HEK293 (cell line): ENCODE measurements around the gene TCHHL1.

Experiments used
- ELK4 ChIP-seq: IDR thresholded peaks from 2 replicates; pipeline ENCODE4 v1.6.1; 2011; ENCODE audit warnings: mild to moderate bottlenecking, low read depth, low read length, borderline replicate concordance
- GFI1B ChIP-seq: fragments of 450-650 bp; formaldehyde crosslinking; IDR thresholded peaks from 2 replicates; pipeline ENCODE4 v1.5.1; 2016; ENCODE audit warnings: missing biosample characterization, missing genetic modification characterization
- IKZF3 ChIP-seq: fragments of 450-650 bp; IDR thresholded peaks from 2 replicates; pipeline ENCODE4 v1.5.0; 2018; ENCODE audit warnings: missing biosample characterization, mild to moderate bottlenecking, missing genetic modification characterization, moderate library complexity
- KLF7 ChIP-seq: fragments of 450-650 bp; formaldehyde crosslinking; IDR thresholded peaks from 2 replicates; pipeline ENCODE4 v1.5.1; 2016; ENCODE audit warnings: missing biosample characterization, missing genetic modification characterization, borderline replicate concordance
- PATZ1 ChIP-seq: fragments of 450-650 bp; formaldehyde crosslinking; IDR thresholded peaks from 2 replicates; pipeline ENCODE4 v1.5.1; 2016; ENCODE audit warnings: missing biosample characterization, missing genetic modification characterization
- REPIN1 ChIP-seq: fragments of 450-650 bp; formaldehyde crosslinking; IDR thresholded peaks from 2 replicates; pipeline ENCODE4 v1.5.1; 2017; ENCODE audit warnings: missing biosample characterization, missing genetic modification characterization, low read depth
- SP2 ChIP-seq: fragments of 450-650 bp; formaldehyde crosslinking; IDR thresholded peaks from 2 replicates; pipeline ENCODE4 v1.5.1; 2016; ENCODE audit warnings: missing biosample characterization, missing genetic modification characterization
- SP3 ChIP-seq: fragments of 450-650 bp; formaldehyde crosslinking; IDR thresholded peaks from 2 replicates; pipeline ENCODE4 v1.5.1; 2016; ENCODE audit warnings: missing biosample characterization, missing genetic modification characterization
- WT1 ChIP-seq: fragments of 450-650 bp; formaldehyde crosslinking; IDR thresholded peaks from 2 replicates; pipeline ENCODE4 v1.5.1; 2016; ENCODE audit warnings: missing biosample characterization, missing genetic modification characterization
- ZBTB10 ChIP-seq: fragments of 450-650 bp; formaldehyde crosslinking; IDR thresholded peaks from 2 replicates; pipeline ENCODE4 v1.5.1; 2016; ENCODE audit warnings: missing biosample characterization, missing genetic modification characterization
- ZBTB17 ChIP-seq: fragments of 450-650 bp; formaldehyde crosslinking; IDR thresholded peaks from 2 replicates; pipeline ENCODE4 v1.5.1; 2016; ENCODE audit warnings: missing biosample characterization, missing genetic modification characterization
- ZBTB48 ChIP-seq: fragments of 450-650 bp; formaldehyde crosslinking; IDR thresholded peaks from 2 replicates; pipeline ENCODE4 v1.5.1; 2016; ENCODE audit warnings: missing biosample characterization, missing genetic modification characterization
- ZEB2 ChIP-seq: fragments of 450-650 bp; formaldehyde crosslinking; IDR thresholded peaks from 2 replicates; pipeline ENCODE4 v1.5.1; 2016; ENCODE audit warnings: missing biosample characterization, missing genetic modification characterization
- ZFHX2 ChIP-seq: fragments of 450-650 bp; formaldehyde crosslinking; conservative IDR thresholded peaks from 2 replicates; pipeline ENCODE4 v1.5.1; 2016; ENCODE audit warnings: missing biosample characterization, missing genetic modification characterization
- ZFP37 ChIP-seq: fragments of 450-650 bp; formaldehyde crosslinking; IDR thresholded peaks from 2 replicates; pipeline ENCODE4 v1.5.1; 2016; ENCODE audit warnings: missing biosample characterization, missing genetic modification characterization
- ZNF169 ChIP-seq: fragments of 450-650 bp; formaldehyde crosslinking; IDR thresholded peaks from 2 replicates; pipeline ENCODE4 v1.5.1; 2016; ENCODE audit warnings: missing biosample characterization, missing genetic modification characterization
- ZNF175 ChIP-seq: fragments of 450-650 bp; formaldehyde crosslinking; IDR thresholded peaks from 2 replicates; pipeline ENCODE4 v1.5.1; 2016; ENCODE audit warnings: missing biosample characterization, missing genetic modification characterization
- ZNF335 ChIP-seq: fragments of 450-650 bp; formaldehyde crosslinking; conservative IDR thresholded peaks from 2 replicates; pipeline ENCODE4 v1.5.1; 2016; ENCODE audit warnings: missing biosample characterization, missing genetic modification characterization
- ZNF549 ChIP-seq: fragments of 450-650 bp; IDR thresholded peaks from 2 replicates; pipeline ENCODE4 v1.5.1; 2018; ENCODE audit warnings: missing biosample characterization, missing genetic modification characterization, mild to moderate bottlenecking, inconsistent platforms, moderate library complexity
- ZNF600 ChIP-seq: fragments of 450-650 bp; formaldehyde crosslinking; IDR thresholded peaks from 2 replicates; pipeline ENCODE4 v1.5.1; 2016; ENCODE audit warnings: missing biosample characterization, missing genetic modification characterization
- ZNF610 ChIP-seq: fragments of 450-650 bp; formaldehyde crosslinking; IDR thresholded peaks from 2 replicates; pipeline ENCODE4 v1.5.1; 2016; ENCODE audit warnings: missing biosample characterization, missing genetic modification characterization, borderline replicate concordance
- ZNF621 ChIP-seq: fragments of 450-650 bp; formaldehyde crosslinking; IDR thresholded peaks from 2 replicates; pipeline ENCODE4 v1.5.1; 2017; ENCODE audit warnings: missing biosample characterization, missing genetic modification characterization
- ZNF777 ChIP-seq: fragments of 450-650 bp; formaldehyde crosslinking; IDR thresholded peaks from 2 replicates; pipeline ENCODE4 v1.5.1; 2017; ENCODE audit warnings: missing biosample characterization, missing genetic modification characterization, borderline replicate concordance
- ZSCAN30 ChIP-seq: fragments of 450-650 bp; IDR thresholded peaks from 2 replicates; pipeline ENCODE4 v1.5.1; 2018; ENCODE audit warnings: missing biosample characterization, mild to moderate bottlenecking, missing genetic modification characterization, moderate library complexity
- ZXDB ChIP-seq: fragments of 450-650 bp; formaldehyde crosslinking; IDR thresholded peaks from 2 replicates; pipeline ENCODE4 v1.5.1; 2016; ENCODE audit warnings: missing biosample characterization, missing genetic modification characterization
- TF ChIP-seq, protein P1 (sequence below): fragments of 450-650 bp; formaldehyde crosslinking; IDR thresholded peaks from 2 replicates; pipeline ENCODE4 v1.5.1; 2016; ENCODE audit warnings: missing biosample characterization, missing genetic modification characterization
- TF ChIP-seq, protein P2 (sequence below): fragments of 450-650 bp; formaldehyde crosslinking; IDR thresholded peaks from 2 replicates; pipeline ENCODE4 v1.5.1; 2016; ENCODE audit warnings: missing biosample characterization, missing genetic modification characterization

The TCHHL1 gene

GRCh38 chr1:152036267-152037216, 52.3 kb downstream of the TCHHL1 start, which contains the start of gene S100A11 (continued):
- TF ChIP-seq ZBTB10 (tag by site-specific recombination) (0 out of 2 replicates have a peak, but pooled peaks have one; percentile 30), IKZF3 (peak; percentile 42; the same call in 1 of the 2 replicates), ZNF335 (tag by site-specific recombination) (peak; percentile 51), ZFHX2 (tag by site-specific recombination) (peak; percentile 76), ZFP37 (peak; percentile 52; the same call in 1 of the 2 replicates), ZXDB (tag by site-specific recombination) (0 out of 2 replicates have a peak, but pooled peaks have one; percentile 6), ELK4 (no peak), ZSCAN30 (tag by site-specific recombination) (peak; percentile 49; the same call in 1 of the 2 replicates), ZBTB17 (peak; percentile 50), ZNF621 (tag by site-specific recombination) (no peak), ZNF600 (tag by site-specific recombination) (peak; percentile 76; the same call in 1 of the 2 replicates), ZBTB48 (tag by site-specific recombination) (peak; percentile 33; the same call in 1 of the 2 replicates), GFI1B (tag by site-specific recombination) (peak; percentile 82), SP3 (tag by site-specific recombination) (peak; percentile 78), ZNF169 (tag by site-specific recombination) (no peak), SP2 (peak; percentile 76), ZNF175 (no peak), PATZ1 (tag by site-specific recombination) (peak; percentile 7; the same call in 1 of the 2 replicates), ZEB2 (0 out of 2 replicates have a peak, but pooled peaks have one; percentile 45), KLF7 (tag by site-specific recombination) (0 out of 2 replicates have a peak, but pooled peaks have one; percentile 46), REPIN1 (tag by site-specific recombination) (no peak), ZNF610 (0 out of 2 replicates have a peak, but pooled peaks have one; percentile 38), WT1 (tag by site-specific recombination) (peak; percentile 92), ZNF777 (tag by site-specific recombination) (no peak), ZNF549 (tag by site-specific recombination) (no peak)
- TF ChIP-seq, protein P1, sequence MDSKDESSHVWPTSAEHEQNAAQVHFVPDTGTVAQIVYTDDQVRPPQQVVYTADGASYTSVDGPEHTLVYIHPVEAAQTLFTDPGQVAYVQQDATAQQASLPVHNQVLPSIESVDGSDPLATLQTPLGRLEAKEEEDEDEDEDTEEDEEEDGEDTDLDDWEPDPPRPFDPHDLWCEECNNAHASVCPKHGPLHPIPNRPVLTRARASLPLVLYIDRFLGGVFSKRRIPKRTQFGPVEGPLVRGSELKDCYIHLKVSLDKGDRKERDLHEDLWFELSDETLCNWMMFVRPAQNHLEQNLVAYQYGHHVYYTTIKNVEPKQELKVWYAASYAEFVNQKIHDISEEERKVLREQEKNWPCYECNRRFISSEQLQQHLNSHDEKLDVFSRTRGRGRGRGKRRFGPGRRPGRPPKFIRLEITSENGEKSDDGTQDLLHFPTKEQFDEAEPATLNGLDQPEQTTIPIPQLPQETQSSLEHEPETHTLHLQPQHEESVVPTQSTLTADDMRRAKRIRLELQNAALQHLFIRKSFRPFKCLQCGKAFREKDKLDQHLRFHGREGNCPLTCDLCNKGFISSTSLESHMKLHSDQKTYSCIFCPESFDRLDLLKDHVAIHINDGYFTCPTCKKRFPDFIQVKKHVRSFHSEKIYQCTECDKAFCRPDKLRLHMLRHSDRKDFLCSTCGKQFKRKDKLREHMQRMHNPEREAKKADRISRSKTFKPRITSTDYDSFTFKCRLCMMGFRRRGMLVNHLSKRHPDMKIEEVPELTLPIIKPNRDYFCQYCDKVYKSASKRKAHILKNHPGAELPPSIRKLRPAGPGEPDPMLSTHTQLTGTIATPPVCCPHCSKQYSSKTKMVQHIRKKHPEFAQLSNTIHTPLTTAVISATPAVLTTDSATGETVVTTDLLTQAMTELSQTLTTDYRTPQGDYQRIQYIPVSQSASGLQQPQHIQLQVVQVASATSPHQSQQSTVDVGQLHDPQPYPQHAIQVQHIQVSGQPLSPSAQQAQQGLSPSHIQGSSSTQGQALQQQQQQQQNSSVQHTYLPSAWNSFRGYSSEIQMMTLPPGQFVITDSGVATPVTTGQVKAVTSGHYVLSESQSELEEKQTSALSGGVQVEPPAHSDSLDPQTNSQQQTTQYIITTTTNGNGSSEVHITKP, result peak; percentile 59
- TF ChIP-seq, protein P2, sequence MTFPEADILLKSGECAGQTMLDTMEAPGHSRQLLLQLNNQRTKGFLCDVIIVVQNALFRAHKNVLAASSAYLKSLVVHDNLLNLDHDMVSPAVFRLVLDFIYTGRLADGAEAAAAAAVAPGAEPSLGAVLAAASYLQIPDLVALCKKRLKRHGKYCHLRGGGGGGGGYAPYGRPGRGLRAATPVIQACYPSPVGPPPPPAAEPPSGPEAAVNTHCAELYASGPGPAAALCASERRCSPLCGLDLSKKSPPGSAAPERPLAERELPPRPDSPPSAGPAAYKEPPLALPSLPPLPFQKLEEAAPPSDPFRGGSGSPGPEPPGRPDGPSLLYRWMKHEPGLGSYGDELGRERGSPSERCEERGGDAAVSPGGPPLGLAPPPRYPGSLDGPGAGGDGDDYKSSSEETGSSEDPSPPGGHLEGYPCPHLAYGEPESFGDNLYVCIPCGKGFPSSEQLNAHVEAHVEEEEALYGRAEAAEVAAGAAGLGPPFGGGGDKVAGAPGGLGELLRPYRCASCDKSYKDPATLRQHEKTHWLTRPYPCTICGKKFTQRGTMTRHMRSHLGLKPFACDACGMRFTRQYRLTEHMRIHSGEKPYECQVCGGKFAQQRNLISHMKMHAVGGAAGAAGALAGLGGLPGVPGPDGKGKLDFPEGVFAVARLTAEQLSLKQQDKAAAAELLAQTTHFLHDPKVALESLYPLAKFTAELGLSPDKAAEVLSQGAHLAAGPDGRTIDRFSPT (tag by site-specific recombination), result peak; percentile 43; the same call in 1 of the 2 replicates
